ENCODE data around the gene RSPO1. TPM values are rescaled to one million over a fixed set of nuclear protein-coding genes. Genes with fewer than 3 reads are reported as not detected.

Gene RSPO1
- total and polyA plus RNA-seq, 9 donors, result 0.23 to 21.4 (median 3.3) TPM

- Histone ChIP-seq H3K4me3 (no peak overlapping the region), H3K9me3 (no peaks in the 10 kb centered on the region), H3K27ac (no peak overlapping the region), H3K4me1 (ENCODE audit: insufficient read depth) (peaks cover 2% of the 10 kb centered on the region), H3K36me3 (no peaks in the 10 kb centered on the region), H3K27me3 (no peaks in the 10 kb centered on the region)
- 63 to 74% (median 64%) methylated on average over 9 of the region's 9 CpGs for WGBS, 3 donors
- no peak for TF ChIP-seq POLR2A (IDR thresholded peaks at IDR 0.05)
- TF ChIP-seq CTCF (IDR thresholded peaks at IDR 0.05), result no peak
- TF ChIP-seq EP300 (IDR thresholded peaks at IDR 0.05), result no peak
- DNase-seq, result peak in 1 of 5 donors; percentile 45
- intact Hi-C loops (cut with DNase I), result loop anchor here in 1 of 4 donors (10.0 kb wide), 1 partner anchor 79 kb away; no protein-coding TSS in a partner anchor
Observed at GRCh38 chr1:37605806-37606474, 28.8 kb downstream of the RSPO1 start.

- TF ChIP-seq CTCF (IDR thresholded peaks at IDR 0.05) (no peak), POLR2A (IDR thresholded peaks at IDR 0.05) (no peak), EP300 (IDR thresholded peaks at IDR 0.05) (no peak)
- no peak overlapping the region for H3K27ac ChIP-seq
- H3K27me3 ChIP-seq, result no peaks in the 10 kb centered on the region
- DNase-seq, result no peak
- WGBS, 3 donors, result 50 to 51% (median 51%) methylated on average over 12 of the region's 12 CpGs
- intact Hi-C loops (cut with DNase I), result loop anchor here in 1 of 4 donors (10.0 kb wide), 1 partner anchor 80 kb away; no protein-coding TSS in a partner anchor
- H3K4me3 ChIP-seq, result no peak overlapping the region
- no peaks in the 10 kb centered on the region for H3K9me3 ChIP-seq
- peaks cover 2% of the 10 kb centered on the region for H3K4me1 ChIP-seq (ENCODE audit: insufficient read depth)
- H3K36me3 ChIP-seq, result no peaks in the 10 kb centered on the region
Observed at GRCh38 chr1:37605061-37605650, 29.5 kb downstream of the RSPO1 start.

- H3K4me1 ChIP-seq (ENCODE audit: insufficient read depth), result peaks cover 2% of the 10 kb centered on the region
- no peak overlapping the region for H3K27ac ChIP-seq
- H3K4me3 ChIP-seq, result no peak overlapping the region
- no peaks in the 10 kb centered on the region for H3K27me3 ChIP-seq
- WGBS, 3 donors, result 12 to 27% (median 14%) methylated on average over 8 of the region's 8 CpGs
- TF ChIP-seq CTCF (IDR thresholded peaks at IDR 0.05) (peak in 1 of 3 donors; percentile 22), POLR2A (IDR thresholded peaks at IDR 0.05) (no peak)
- DNase-seq, result no peak
- intact Hi-C loops (cut with DNase I), result loop anchor here in 2 of 4 donors (5.0 to 10.0 kb wide), 2 partner anchors 69 to 82 kb away; no protein-coding TSS in a partner anchor
- H3K9me3 ChIP-seq, result no peaks in the 10 kb centered on the region
- no peaks in the 10 kb centered on the region for H3K36me3 ChIP-seq
Observed at GRCh38 chr1:37602750-37603694, 31.7 kb downstream of the RSPO1 start.

- Histone ChIP-seq H3K27ac (no peak overlapping the region), H3K4me1 (ENCODE audit: insufficient read depth) (peaks cover 2% of the 10 kb centered on the region), H3K27me3 (no peaks in the 10 kb centered on the region), H3K36me3 (no peaks in the 10 kb centered on the region), H3K4me3 (no peak overlapping the region), H3K9me3 (no peaks in the 10 kb centered on the region)
- no peak for TF ChIP-seq POLR2A (IDR thresholded peaks at IDR 0.05)
- no peak for TF ChIP-seq EP300 (IDR thresholded peaks at IDR 0.05)
- no peak for TF ChIP-seq CTCF (IDR thresholded peaks at IDR 0.05)
- intact Hi-C loops (cut with DNase I), result loop anchor here in 2 of 4 donors (5.0 to 10.0 kb wide), 2 partner anchors 71 to 83 kb away; no protein-coding TSS in a partner anchor
- DNase-seq, result no peak
Observed at GRCh38 chr1:37601441-37601840, 33.3 kb downstream of the RSPO1 start.

Data from ovary (tissue), 9 donors.